GM21528 (cell line): Measurements from ENCODE around the gene NMRK2.
A peak's percentile ranks its signal among the peaks of the same experiment; 100 is the strongest.

ENCODE experiments used
- ATAC-seq: cut with Tn5 transposase; IDR thresholded peaks from one replicate; pipeline ENCODE4 v1.9.1; 2021; ENCODE audit warnings: mild to moderate bottlenecking, moderate library complexity; ENCODE audit not compliant: unreplicated experiment, low FRiP score

Gene NMRK2

GRCh38 chr19:3980353-3981251, 47.7 kb downstream of the NMRK2 start:
- no peak for ATAC-seq

GRCh38 chr19:3981373-3981735, 48.5 kb downstream of the NMRK2 start:
- no peak for ATAC-seq

GRCh38 chr19:3981736-3982681, 49.1 kb downstream of the NMRK2 start:
- no peak for ATAC-seq

GRCh38 chr19:3982701-3983541, 50.1 kb downstream of the NMRK2 start:
- ATAC-seq = no peak

GRCh38 chr19:3983542-3983914, 50.7 kb downstream of the NMRK2 start:
- ATAC-seq = no peak

- ATAC-seq = no peak
These were observed 51.2 kb downstream of the NMRK2 start for GRCh38 chr19:3983936-3984583.

GRCh38 chr19:3984584-3984907, 51.7 kb downstream of the NMRK2 start:
- ATAC-seq = no peak

- ATAC-seq = peak; percentile 46
These were observed 52.2 kb downstream of the NMRK2 start, which contains the start of gene EEF2 for GRCh38 chr19:3984908-3985642. Gene EEF2, minus strand, starts transcription at chr19:3985463. Its CDS starts 83 bp downstream, at chr19:3985380.

- no peak for ATAC-seq
These were observed 52.9 kb downstream of the NMRK2 start for GRCh38 chr19:3985643-3986259.

GRCh38 chr19:3986260-3987041, 53.6 kb downstream of the NMRK2 start:
- ATAC-seq = no peak

GRCh38 chr19:3987619-3988371, 54.9 kb downstream of the NMRK2 start:
- ATAC-seq = peak; percentile 40

GRCh38 chr19:3990815-3991117, 57.9 kb downstream of the NMRK2 start:
- no peak for ATAC-seq
